Measurements from ENCODE around the gene ANKRD31. TPM values are rescaled to one million over a fixed set of nuclear protein-coding genes. Genes with fewer than 3 reads are reported as not detected.

Gene ANKRD31
- total RNA-seq, 1 donor from 2014 or later = 0.13 TPM

- TF ChIP-seq CTCF (IDR thresholded peaks at IDR 0.05) = no peak
- no peaks in the 10 kb centered on the region for H3K36me3 Mint-ChIP-seq (ENCODE audit: unreplicated experiment)
- no peak overlapping the region for H3K27ac Mint-ChIP-seq (ENCODE audit: unreplicated experiment)
Observed at GRCh38 chr5:75152860-75153259, 83.8 kb downstream of the ANKRD31 start.

GRCh38 chr5:75148051-75148450 lies 88.6 kb downstream of the ANKRD31 start:
- H3K27ac Mint-ChIP-seq (ENCODE audit: unreplicated experiment) = no peak overlapping the region
- no peak overlapping the region for H3K4me3 Mint-ChIP-seq (ENCODE audit: unreplicated experiment)
- H3K9me3 Mint-ChIP-seq (ENCODE audit: unreplicated experiment) = no peaks in the 10 kb centered on the region
- DNase-seq (ENCODE audit: extremely low spot score, unreplicated experiment) = no peak
- no peak for TF ChIP-seq CTCF (IDR thresholded peaks at IDR 0.05)
- H3K4me1 Mint-ChIP-seq (ENCODE audit: unreplicated experiment) = no peaks in the 10 kb centered on the region
- no peaks in the 10 kb centered on the region for H3K36me3 Mint-ChIP-seq (ENCODE audit: unreplicated experiment)
- peaks cover 11% of the 10 kb centered on the region for H3K27me3 Mint-ChIP-seq (ENCODE audit: unreplicated experiment)

More at GRCh38 chr5:75152860-75153259, 83.8 kb downstream of the ANKRD31 start:
- Mint-ChIP-seq H3K4me1 (ENCODE audit: unreplicated experiment) (no peaks in the 10 kb centered on the region), H3K9me3 (ENCODE audit: unreplicated experiment) (no peaks in the 10 kb centered on the region), H3K4me3 (ENCODE audit: unreplicated experiment) (no peak overlapping the region), H3K27me3 (ENCODE audit: unreplicated experiment) (peaks cover 4% of the 10 kb centered on the region)
- DNase-seq (ENCODE audit: extremely low spot score, unreplicated experiment) = no peak

- Mint-ChIP-seq H3K27me3 (ENCODE audit: unreplicated experiment) (peaks cover 31% of the 10 kb centered on the region), H3K4me3 (ENCODE audit: unreplicated experiment) (no peak overlapping the region), H3K36me3 (ENCODE audit: unreplicated experiment) (no peaks in the 10 kb centered on the region), H3K4me1 (ENCODE audit: unreplicated experiment) (no peaks in the 10 kb centered on the region), H3K9me3 (ENCODE audit: unreplicated experiment) (no peaks in the 10 kb centered on the region), H3K27ac (ENCODE audit: unreplicated experiment) (no peak overlapping the region)
- no peak for DNase-seq (ENCODE audit: extremely low spot score, unreplicated experiment)
- TF ChIP-seq CTCF (IDR thresholded peaks at IDR 0.05) = no peak
Observed at GRCh38 chr5:75142566-75143136, 94.0 kb downstream of the ANKRD31 start.

- no peak for DNase-seq (ENCODE audit: extremely low spot score, unreplicated experiment)
- Mint-ChIP-seq H3K4me1 (ENCODE audit: unreplicated experiment) (no peaks in the 10 kb centered on the region), H3K27ac (ENCODE audit: unreplicated experiment) (no peak overlapping the region), H3K9me3 (ENCODE audit: unreplicated experiment) (no peaks in the 10 kb centered on the region), H3K27me3 (ENCODE audit: unreplicated experiment) (peaks cover 31% of the 10 kb centered on the region), H3K4me3 (ENCODE audit: unreplicated experiment) (no peak overlapping the region), H3K36me3 (ENCODE audit: unreplicated experiment) (no peaks in the 10 kb centered on the region)
- TF ChIP-seq CTCF (IDR thresholded peaks at IDR 0.05) = no peak
Observed at GRCh38 chr5:75140277-75140676, 96.4 kb downstream of the ANKRD31 start.

- no peak overlapping the region for H3K4me3 Mint-ChIP-seq (ENCODE audit: unreplicated experiment)
Observed at GRCh38 chr5:75138689-75139088, 98.0 kb downstream of the ANKRD31 start.

More at GRCh38 chr5:75138689-75139088, 98.0 kb downstream of the ANKRD31 start:
- Mint-ChIP-seq H3K4me1 (ENCODE audit: unreplicated experiment) (no peaks in the 10 kb centered on the region), H3K9me3 (ENCODE audit: unreplicated experiment) (no peaks in the 10 kb centered on the region), H3K36me3 (ENCODE audit: unreplicated experiment) (no peaks in the 10 kb centered on the region), H3K27me3 (ENCODE audit: unreplicated experiment) (peaks cover 31% of the 10 kb centered on the region), H3K27ac (ENCODE audit: unreplicated experiment) (no peak overlapping the region)
- no peak for TF ChIP-seq CTCF (IDR thresholded peaks at IDR 0.05)
- no peak for DNase-seq (ENCODE audit: extremely low spot score, unreplicated experiment)
